ENCODE measurements around the gene LPAR5.

- TF ChIP-seq GATA2 (IDR thresholded peaks at IDR 0.05; ENCODE audit: low read depth, low read length), result no peak
- TF ChIP-seq GATA3 (IDR thresholded peaks at IDR 0.05; ENCODE audit: low read depth, low read length), result no peak
Observed at GRCh38 chr12:6667559-6668210, 31.9 kb upstream of the LPAR5 start.

Measured in SH-SY5Y (cell line).